GM23248 (cell line): ENCODE data around the gene RANGRF.

Source experiments
- EZH2 ChIP-seq: fragments of 200-600 bp; sonication (generic); IDR thresholded peaks from 2 replicates; pipeline ENCODE4 v1.6.1; 2018; ENCODE audit warnings: antibody characterized with exemption, mild to moderate bottlenecking; ENCODE audit not compliant: insufficient read depth, poor library complexity, severe bottlenecking
- EZH2phosphoT487 ChIP-seq: fragments of 200-600 bp; sonication (generic); IDR thresholded peaks from 2 replicates; pipeline ENCODE4 v1.6.1; 2018; ENCODE audit warnings: antibody characterized with exemption, moderate library complexity, mild to moderate bottlenecking, low read depth; ENCODE audit not compliant: insufficient read depth

- TF ChIP-seq EZH2 (no peak), EZH2phosphoT487 (no peak)
Measured at GRCh38 chr17:8322061-8322460, 33.6 kb downstream of the RANGRF start.
